IMR-90 (cell line): ENCODE results near the gene GNB1L. TPM values are rescaled to one million over a fixed set of nuclear protein-coding genes. Genes with fewer than 3 reads are reported as not detected.

Source experiments
- ATAC-seq: fragments of 200-7000 bp; cut with Tn5 transposase; 2 replicates; pipeline ENCODE4 v1.9.1; 2020; ENCODE audit warnings: low read depth, mild to moderate bottlenecking, moderate library complexity
- BruUV-seq: library from RNA; stranded (reverse); fragments of 400-500 nt; replicated peaks from 2 replicates; lab custom pipeline; 2021; lab: Mats Ljungman, UMichigan
- CTCF ChIA-PET: fragments of 300-600 bp; formaldehyde crosslinking; extraction: SDS; loops from one replicate; lab custom pipeline; 2021; ENCODE audit warnings: antibody characterized with exemption; lab: Yijun Ruan, JAX
- POLR2A ChIA-PET: fragments of 300-600 bp; sonication (Branson Sonifier 250); formaldehyde crosslinking; loops from one replicate; lab custom pipeline; 2022; ENCODE audit warnings: antibody characterized with exemption; ENCODE audit not compliant: unreplicated experiment; lab: Charles Lee
- DNase-seq: peaks from one replicate; pipeline ENCODE4 v3.0.0; 2013
- H2AFZ ChIP-seq: replicated peaks from 2 replicates; pipeline ENCODE3; 2013; ENCODE audit warnings: low read length, mild to moderate bottlenecking; ENCODE audit not compliant: poor library complexity
- H2AK5ac ChIP-seq: 2 replicates; pipeline ENCODE4 v1.6.1; 2013; ENCODE audit warnings: low read depth, low read length, inconsistent platforms
- H2AK9ac ChIP-seq: replicated peaks from 2 replicates; pipeline ENCODE3; 2013; ENCODE audit warnings: mild to moderate bottlenecking, low read depth, low read length, moderate library complexity; ENCODE audit not compliant: poor library complexity
- H2BK120ac ChIP-seq: 2 replicates; pipeline ENCODE4 v1.6.1; 2013; ENCODE audit warnings: low read depth, low read length, inconsistent platforms
- H2BK15ac ChIP-seq: 3 replicates; pipeline ENCODE4 v1.6.1; 2013; ENCODE audit warnings: low read depth, low read length, inconsistent platforms
- H2BK20ac ChIP-seq: 2 replicates; pipeline ENCODE4 v1.6.1; 2013; ENCODE audit warnings: low read depth, mild to moderate bottlenecking, inconsistent platforms, low read length, moderate library complexity
- H2BK5ac ChIP-seq: 2 replicates; pipeline ENCODE4 v1.6.1; 2013; ENCODE audit warnings: mild to moderate bottlenecking, low read depth, low read length, inconsistent platforms; ENCODE audit not compliant: poor library complexity, severe bottlenecking
- H3K14ac ChIP-seq: replicated peaks from 2 replicates; pipeline ENCODE4 v1.6.1; 2013; ENCODE audit warnings: low read depth, low read length, inconsistent platforms
- H3K18ac ChIP-seq: 2 replicates; pipeline ENCODE4 v1.6.1; 2013; ENCODE audit warnings: low read depth, low read length, control low read depth
- H3K23ac ChIP-seq: 2 replicates; pipeline ENCODE4 v1.6.1; 2013; ENCODE audit warnings: low read depth, low read length, inconsistent platforms
- H3K27ac ChIP-seq: 2 replicates; pipeline ENCODE4 v1.5.1; 2013; ENCODE audit warnings: mild to moderate bottlenecking, control low read depth, low read length; ENCODE audit not compliant: insufficient read depth
- H3K27me3 ChIP-seq: 2 replicates; pipeline ENCODE4 v1.6.1; 2013; ENCODE audit warnings: low read length; ENCODE audit not compliant: control insufficient read depth, insufficient read depth
- H3K36me3 ChIP-seq: 2 replicates; pipeline ENCODE4 v1.6.1; 2013; ENCODE audit warnings: low read length, mixed read lengths; ENCODE audit not compliant: control insufficient read depth, insufficient read depth
- H3K4ac ChIP-seq: 2 replicates; pipeline ENCODE4 v1.6.1; 2013; ENCODE audit warnings: low read depth, low read length, inconsistent platforms
- H3K4me1 ChIP-seq: 2 replicates; pipeline ENCODE4 v1.6.1; 2013; ENCODE audit warnings: low read length, mixed read lengths; ENCODE audit not compliant: control insufficient read depth, insufficient read depth
- H3K4me2 ChIP-seq: 2 replicates; pipeline ENCODE4 v1.6.1; 2013; ENCODE audit warnings: low read depth, mild to moderate bottlenecking, control low read depth, low read length, moderate library complexity
- H3K4me3 ChIP-seq: 2 replicates; pipeline ENCODE4 v1.5.1; 2013; ENCODE audit warnings: low read depth, mild to moderate bottlenecking, control low read depth, low read length, moderate library complexity; ENCODE audit not compliant: insufficient read depth
- H3K56ac ChIP-seq: 2 replicates; pipeline ENCODE4 v1.6.1; 2013; ENCODE audit warnings: low read length, inconsistent platforms; ENCODE audit not compliant: insufficient read depth; ENCODE audit errors: extremely low read depth
- H3K79me1 ChIP-seq, 2 experiments: 2 replicates each; pipeline ENCODE4 v1.6.1; 2013; ENCODE audit warnings: low read length in 2 of 2, inconsistent platforms in 1 of 2, low read depth in 1 of 2
- H3K9ac ChIP-seq: 2 replicates; pipeline ENCODE4 v1.6.1; 2013; ENCODE audit warnings: low read depth, low read length, control low read depth
- H3K9me1 ChIP-seq: 2 replicates; pipeline ENCODE4 v1.6.1; 2013; ENCODE audit warnings: low read length, inconsistent platforms; ENCODE audit not compliant: insufficient read depth
- H3K9me3 ChIP-seq: 2 replicates; pipeline ENCODE4 v1.6.1; 2013; ENCODE audit warnings: low read length; ENCODE audit not compliant: control insufficient read depth, insufficient read depth
- H4K20me1 ChIP-seq: 2 replicates; pipeline ENCODE4 v1.6.1; 2013; ENCODE audit warnings: low read length, inconsistent platforms; ENCODE audit not compliant: insufficient read depth
- H4K5ac ChIP-seq: 2 replicates; pipeline ENCODE4 v1.6.1; 2013; ENCODE audit warnings: mild to moderate bottlenecking, low read depth, low read length, control low read depth
- H4K8ac ChIP-seq, 2 experiments: 2 replicates each; pipeline ENCODE4 v1.6.1; 2013; ENCODE audit warnings: low read depth in 2 of 2, low read length in 2 of 2, control low read depth in 1 of 2, inconsistent platforms in 1 of 2
- H4K91ac ChIP-seq: 2 replicates; pipeline ENCODE4 v1.6.1; 2013; ENCODE audit warnings: low read depth, low read length, inconsistent platforms; ENCODE audit not compliant: insufficient read depth
- CTCF ChIP-seq: conservative IDR thresholded peaks from 2 replicates; pipeline ENCODE4 v1.5.1; 2012; ENCODE audit warnings: mild to moderate bottlenecking, low read depth, low read length, improper control_type of control experiment
- FOS ChIP-seq: fragments of 150-350 bp; IDR thresholded peaks from 2 replicates; pipeline ENCODE4 v1.6.1; 2016; ENCODE audit warnings: low read depth, low read length
- RCOR1 ChIP-seq: IDR thresholded peaks from 2 replicates; pipeline ENCODE4 v1.6.1; 2012; ENCODE audit warnings: mild to moderate bottlenecking, low read length, improper control_type of control experiment; ENCODE audit not compliant: insufficient replicate concordance
- SMC3 ChIP-seq: fragments of 150-350 bp; IDR thresholded peaks from 2 replicates; pipeline ENCODE4 v1.6.1; 2016; ENCODE audit warnings: low read depth, mild to moderate bottlenecking, antibody characterized with exemption, low read length, moderate library complexity
- WGBS, 2 experiments: methylation state at CpG; one replicate each; pipeline versions ENCODE4 v1.1.5 to v1.1.7; 2013; ENCODE audit warnings: missing lambda C conversion rate in 2 of 2; ENCODE audit not compliant: insufficient read length in 1 of 2; ENCODE audit errors: extremely low coverage in 2 of 2; 5-methylcytosine and 5-hydroxymethylcytosine counted together
- dilution Hi-C: fragments of 300-500 bp; cut with HindIII; formaldehyde crosslinking; loops from one replicate; pipeline ENCODE4 v1.14.3; 2018; ENCODE audit warnings: low sequenced_read_pairs; ENCODE audit not compliant: unreplicated experiment
- in situ Hi-C: fragments of 300-500 bp; cut with MboI; formaldehyde crosslinking; loops from 3 replicates; pipeline ENCODE4 v1.14.3; 2019; ENCODE audit warnings: low sequenced_read_pairs, inconsistent platforms, mixed read lengths
- intact Hi-C: fragments of 100-400 bp; cut with micrococcal nuclease; formaldehyde crosslinking; loops from 2 replicates; pipeline ENCODE4 v1.10.0; 2022
- polyA plus RNA-seq, 3 experiments: library from polyadenylated mRNA; depleted of rRNA; stranded (reverse); fragments of >200 nt; gene quantifications; 2 replicates each; pipeline ENCODE4 v1.2.3, GENCODE V29; 2012; ENCODE audit warnings: low replicate concordance in 1 of 3
- total RNA-seq: library from RNA; depleted of rRNA; stranded (reverse); fragments of >200 nt; gene quantifications from 2 replicates; pipeline ENCODE4 v1.2.3, GENCODE V29; 2012

Gene GNB1L
- total and polyA plus RNA-seq, 2 of the 4 experiments (the other 2 are of a cell fraction) = 2.5 to 4.4 TPM

- Histone ChIP-seq H3K27ac (no peak overlapping the region), H3K9me3 (no peaks in the 10 kb centered on the region), H3K9me1 (0 out of 2 replicates have a peak, but pooled peaks cover 3% of the 10 kb centered on the region), H3K4me3 (no peak overlapping the region), H2BK15ac (no peak overlapping the region; the same call in 2 of the 3 replicates), H3K4ac (no peak overlapping the region), H3K4me1 (no peaks in the 10 kb centered on the region), H2BK5ac (no peak overlapping the region), H3K14ac (no peak overlapping the region), H2BK120ac (no peak overlapping the region), H2BK20ac (no peak overlapping the region), H4K20me1 (no peaks in the 10 kb centered on the region; the same call in 1 of the 2 replicates), H3K18ac (no peak overlapping the region), H2AK5ac (0 out of 2 replicates have a peak overlapping the region, but pooled peaks have one; percentile 2), H2AFZ (no peak overlapping the region), H4K91ac (no peak overlapping the region), H3K9ac (no peak overlapping the region), H3K27me3 (no peaks in the 10 kb centered on the region), H3K4me2 (no peak overlapping the region), H3K23ac (0 out of 2 replicates have a peak overlapping the region, but pooled peaks have one; percentile 7), H2AK9ac (no peak overlapping the region), H3K56ac (no peak overlapping the region), H4K5ac (no peak overlapping the region), H3K36me3 (no peaks in the 10 kb centered on the region), H3K79me1 (peaks cover 10 to 11% of the 10 kb centered on the region in 2 experiments; a peak in 3 of 4 replicates), H4K8ac (no peak overlapping the region)
- intact Hi-C loops = no loop called here
- dilution Hi-C loops = no loop called here
- 100% methylated on average over 1 of the region's 2 CpGs; no CpG with 5 or more reads in 1 of the 2 experiments for WGBS, 2 experiments
- DNase-seq = no peak
- TF ChIP-seq RCOR1 (no peak), SMC3 (no peak), CTCF (no peak), FOS (no peak)
- in situ Hi-C loops = no loop called here
- ChIA-PET CTCF (no interaction called here), POLR2A (no interaction called here)
- no TSS peak for BruUV-seq
- no peak for ATAC-seq
Observed at GRCh38 chr22:19826619-19826950, 28.1 kb downstream of the GNB1L start.
